ENCODE data around the gene PASK.

Gene PASK

GRCh38 chr2:241064008-241064801 lies 85.1 kb downstream of the PASK start:
- no peaks in the 10 kb centered on the region for H3K9me3 Mint-ChIP-seq
- H3K4me3 Mint-ChIP-seq = peak overlapping the region in 1 of 3 experiments; percentile 40
- TF ChIP-seq, protein P1, sequence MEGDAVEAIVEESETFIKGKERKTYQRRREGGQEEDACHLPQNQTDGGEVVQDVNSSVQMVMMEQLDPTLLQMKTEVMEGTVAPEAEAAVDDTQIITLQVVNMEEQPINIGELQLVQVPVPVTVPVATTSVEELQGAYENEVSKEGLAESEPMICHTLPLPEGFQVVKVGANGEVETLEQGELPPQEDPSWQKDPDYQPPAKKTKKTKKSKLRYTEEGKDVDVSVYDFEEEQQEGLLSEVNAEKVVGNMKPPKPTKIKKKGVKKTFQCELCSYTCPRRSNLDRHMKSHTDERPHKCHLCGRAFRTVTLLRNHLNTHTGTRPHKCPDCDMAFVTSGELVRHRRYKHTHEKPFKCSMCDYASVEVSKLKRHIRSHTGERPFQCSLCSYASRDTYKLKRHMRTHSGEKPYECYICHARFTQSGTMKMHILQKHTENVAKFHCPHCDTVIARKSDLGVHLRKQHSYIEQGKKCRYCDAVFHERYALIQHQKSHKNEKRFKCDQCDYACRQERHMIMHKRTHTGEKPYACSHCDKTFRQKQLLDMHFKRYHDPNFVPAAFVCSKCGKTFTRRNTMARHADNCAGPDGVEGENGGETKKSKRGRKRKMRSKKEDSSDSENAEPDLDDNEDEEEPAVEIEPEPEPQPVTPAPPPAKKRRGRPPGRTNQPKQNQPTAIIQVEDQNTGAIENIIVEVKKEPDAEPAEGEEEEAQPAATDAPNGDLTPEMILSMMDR (IDR thresholded peaks at IDR 0.05; ENCODE audit: unreplicated experiment in 3 of 3) = no peak
- H3K27ac Mint-ChIP-seq = no peak overlapping the region
- no peaks in the 10 kb centered on the region for H3K4me1 Mint-ChIP-seq
- H3K27me3 Mint-ChIP-seq (ENCODE audit: low read depth) = peaks cover 20% of the 10 kb centered on the region
- peaks cover 5% of the 10 kb centered on the region for H3K36me3 Mint-ChIP-seq (ENCODE audit: low read depth)

GRCh38 chr2:241063587-241063986 lies 85.7 kb downstream of the PASK start:
- Mint-ChIP-seq H3K27me3 (ENCODE audit: low read depth) (peaks cover 24% of the 10 kb centered on the region), H3K27ac (no peak overlapping the region), H3K36me3 (ENCODE audit: low read depth) (peaks cover 7% of the 10 kb centered on the region), H3K4me1 (no peaks in the 10 kb centered on the region), H3K4me3 (no peak overlapping the region), H3K9me3 (no peaks in the 10 kb centered on the region)
- TF ChIP-seq, protein P1 (IDR thresholded peaks at IDR 0.05; ENCODE audit: unreplicated experiment in 3 of 3) = no peak

GRCh38 chr2:241063093-241063551 lies 86.2 kb downstream of the PASK start:
- H3K27me3 Mint-ChIP-seq (ENCODE audit: low read depth) = peaks cover 24% of the 10 kb centered on the region
- H3K4me3 Mint-ChIP-seq = no peak overlapping the region
- no peaks in the 10 kb centered on the region for H3K9me3 Mint-ChIP-seq
- peaks cover 7% of the 10 kb centered on the region for H3K36me3 Mint-ChIP-seq (ENCODE audit: low read depth)
- TF ChIP-seq, protein P1 (IDR thresholded peaks at IDR 0.05; ENCODE audit: unreplicated experiment in 3 of 3) = no peak
- H3K27ac Mint-ChIP-seq = no peak overlapping the region
- no peaks in the 10 kb centered on the region for H3K4me1 Mint-ChIP-seq

DNA sequence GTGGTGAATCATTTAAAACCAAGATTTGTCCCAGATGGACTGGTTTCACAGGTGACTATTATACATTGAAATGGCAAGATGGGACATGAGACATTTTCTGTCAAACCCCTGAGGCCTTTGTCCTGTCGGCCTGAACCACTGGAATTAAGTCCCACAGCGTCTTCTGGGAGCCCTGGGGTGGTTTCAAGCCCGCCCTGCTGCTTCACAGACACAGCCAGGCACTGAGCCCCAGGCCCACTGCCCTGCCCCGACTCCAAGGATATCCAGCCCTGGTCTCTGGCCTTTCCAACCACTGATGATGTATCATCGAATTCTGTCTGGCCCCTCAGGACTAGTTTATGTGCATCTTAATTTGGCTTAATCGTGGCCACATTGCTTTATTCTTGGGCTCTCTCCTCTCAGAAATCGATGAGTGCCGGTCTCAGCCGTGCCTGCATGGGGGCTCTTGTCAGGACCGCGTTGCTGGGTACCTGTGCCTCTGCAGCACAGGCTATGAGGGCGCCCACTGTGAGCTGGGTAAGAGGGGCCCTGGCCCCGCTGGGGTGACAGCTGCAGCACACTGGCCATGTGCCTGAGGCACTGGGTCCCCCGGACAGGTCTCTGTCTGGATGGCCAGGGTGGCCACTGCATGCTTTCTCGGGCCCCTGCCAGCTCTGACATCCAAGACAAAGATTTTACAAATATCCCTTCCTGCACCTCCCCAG lies 86.7 kb downstream of the PASK start:
- peaks cover 24% of the 10 kb centered on the region for H3K27me3 Mint-ChIP-seq (ENCODE audit: low read depth)
- no peaks in the 10 kb centered on the region for H3K9me3 Mint-ChIP-seq
- TF ChIP-seq, protein P1 (IDR thresholded peaks at IDR 0.05; ENCODE audit: unreplicated experiment in 3 of 3) = no peak
- H3K4me3 Mint-ChIP-seq = no peak overlapping the region
- H3K4me1 Mint-ChIP-seq = no peaks in the 10 kb centered on the region
- H3K27ac Mint-ChIP-seq = no peak overlapping the region
- peaks cover 7% of the 10 kb centered on the region for H3K36me3 Mint-ChIP-seq (ENCODE audit: low read depth)

DNA sequence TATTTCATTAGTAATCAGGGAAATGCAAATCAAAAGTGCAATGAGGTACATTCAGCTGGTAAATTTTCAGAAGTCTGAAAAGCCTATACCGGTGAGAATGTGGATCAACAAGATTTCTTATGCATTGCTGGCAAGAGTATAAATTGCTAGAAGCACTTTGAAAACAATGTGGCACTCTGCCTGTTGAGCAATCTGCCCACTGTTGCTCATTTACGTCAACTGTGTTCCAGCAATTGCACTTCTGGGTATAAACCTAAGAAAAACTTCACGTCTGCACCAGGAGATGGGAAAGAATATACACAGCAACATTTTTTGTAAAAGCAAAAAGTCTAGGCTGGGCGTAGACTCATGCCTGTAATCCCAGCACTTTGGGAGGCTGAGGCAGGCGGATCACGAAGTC lies 88.0 kb downstream of the PASK start:
- H3K36me3 Mint-ChIP-seq (ENCODE audit: low read depth) = peaks cover 7% of the 10 kb centered on the region
- TF ChIP-seq, protein P1 (IDR thresholded peaks at IDR 0.05; ENCODE audit: unreplicated experiment in 3 of 3) = no peak
- peaks cover 21% of the 10 kb centered on the region for H3K27me3 Mint-ChIP-seq (ENCODE audit: low read depth)
- no peak overlapping the region for H3K4me3 Mint-ChIP-seq
- no peaks in the 10 kb centered on the region for H3K9me3 Mint-ChIP-seq
- H3K4me1 Mint-ChIP-seq = no peaks in the 10 kb centered on the region
- no peak overlapping the region for H3K27ac Mint-ChIP-seq

Measured in nephron (organoid).